ENCODE results near the gene CDH4. TPM values are rescaled to one million over a fixed set of nuclear protein-coding genes. Genes with fewer than 3 reads are reported as not detected.

Gene CDH4
- total and polyA plus RNA-seq, 2 donors (not counting 1 experiment from before 2014, with no cell fraction given), result not detected

- H2AFZ ChIP-seq (ENCODE audit: insufficient read depth, low read depth, low read length, poor library complexity, severe bottlenecking), result no peak overlapping the region
- POLR2A ChIA-PET, result no interaction called here
- no peak overlapping the region for H3K27ac ChIP-seq (ENCODE audit: low read length in 2 of 2)
- H4K20me1 ChIP-seq (ENCODE audit: control insufficient read depth, insufficient read depth, low read length, poor library complexity, severe bottlenecking), result no peaks in the 10 kb centered on the region
- no peak overlapping the region for H3K4me3 ChIP-seq (ENCODE audit: control extremely low read depth in 1 of 5, extremely low read depth in 1 of 5, insufficient read depth in 1 of 5, low read depth in 2 of 5, low read length in 4 of 5)
- Mint-ChIP-seq H3K27me3 (no peaks in the 10 kb centered on the region), H3K9me3 (ENCODE audit: insufficient read depth) (no peaks in the 10 kb centered on the region), H3K4me1 (no peaks in the 10 kb centered on the region), H3K27ac (no peak overlapping the region), H3K4me3 (no peak overlapping the region)
- H3K79me2 ChIP-seq (ENCODE audit: control insufficient read depth, insufficient read depth, low read length), result no peaks in the 10 kb centered on the region
- ATAC-seq (ENCODE audit: low read depth) (no peak), DNase-seq (no peak)
- no peaks in the 10 kb centered on the region for H3K36me3 ChIP-seq (replicated peaks in 1 of 2; ENCODE audit: control extremely low read depth in 1 of 2, control insufficient read depth in 1 of 2, extremely low read depth in 1 of 2, insufficient read depth in 2 of 2, low read length in 1 of 2)
- no peak overlapping the region for H3K4me2 ChIP-seq (replicated peaks; ENCODE audit: low read depth, low read length, poor library complexity, severe bottlenecking)
- H3K27me3 ChIP-seq (replicated peaks in 1 of 4; ENCODE audit: control extremely low read depth in 1 of 4, control insufficient read depth in 3 of 4, insufficient read depth in 4 of 4, low read length in 3 of 4), result no peaks in the 10 kb centered on the region
- CTCF ChIA-PET, result no interaction called here
- peaks cover 0 to 46% (median 0%) of the 10 kb centered on the region in 3 donors for H3K9me3 ChIP-seq (ENCODE audit: control extremely low read depth in 1 of 3, control insufficient read depth in 2 of 3, insufficient read depth in 1 of 3, low read length in 2 of 3)
- TF ChIP-seq CTCF (IDR thresholded peaks at IDR 0.05) (no peak), EZH2 (IDR thresholded peaks at IDR 0.05; ENCODE audit: borderline replicate concordance, insufficient read depth, low read depth, low read length, poor library complexity, severe bottlenecking) (no peak)
- intact Hi-C loops (cut with micrococcal nuclease), result no loop called here
- 88% methylated on average over 15 of the region's 20 CpGs for WGBS (ENCODE audit: insufficient coverage)
- no peak overlapping the region for H3K9ac ChIP-seq (ENCODE audit: low read length)
- H3K4me1 ChIP-seq (ENCODE audit: control insufficient read depth in 2 of 2, insufficient read depth in 2 of 2, low read length in 2 of 2), result no peaks in the 10 kb centered on the region
Measured at GRCh38 chr20:61667056-61667792, 415.2 kb downstream of the CDH4 start.

- TF ChIP-seq EZH2 (IDR thresholded peaks at IDR 0.05; ENCODE audit: borderline replicate concordance, insufficient read depth, low read depth, low read length, poor library complexity, severe bottlenecking), result no peak
- TF ChIP-seq CTCF (IDR thresholded peaks at IDR 0.05), result no peak
- Histone ChIP-seq H3K9me3 (ENCODE audit: control extremely low read depth in 1 of 3, control insufficient read depth in 2 of 3, insufficient read depth in 1 of 3, low read length in 2 of 3) (peaks cover 0 to 40% (median 0%) of the 10 kb centered on the region in 3 donors), H3K4me2 (replicated peaks; ENCODE audit: low read depth, low read length, poor library complexity, severe bottlenecking) (no peak overlapping the region), H3K4me1 (ENCODE audit: control insufficient read depth in 2 of 2, insufficient read depth in 2 of 2, low read length in 2 of 2) (no peaks in the 10 kb centered on the region), H3K79me2 (ENCODE audit: control insufficient read depth, insufficient read depth, low read length) (no peaks in the 10 kb centered on the region), H3K36me3 (replicated peaks in 1 of 2; ENCODE audit: control extremely low read depth in 1 of 2, control insufficient read depth in 1 of 2, extremely low read depth in 1 of 2, insufficient read depth in 2 of 2, low read length in 1 of 2) (no peaks in the 10 kb centered on the region), H3K4me3 (ENCODE audit: control extremely low read depth in 1 of 5, extremely low read depth in 1 of 5, insufficient read depth in 1 of 5, low read depth in 2 of 5, low read length in 4 of 5) (no peak overlapping the region), H2AFZ (ENCODE audit: insufficient read depth, low read depth, low read length, poor library complexity, severe bottlenecking) (no peak overlapping the region), H3K27me3 (replicated peaks in 1 of 4; ENCODE audit: control extremely low read depth in 1 of 4, control insufficient read depth in 3 of 4, insufficient read depth in 4 of 4, low read length in 3 of 4) (no peaks in the 10 kb centered on the region), H3K9ac (ENCODE audit: low read length) (no peak overlapping the region), H3K27ac (ENCODE audit: low read length in 2 of 2) (no peak overlapping the region), H4K20me1 (ENCODE audit: control insufficient read depth, insufficient read depth, low read length, poor library complexity, severe bottlenecking) (no peaks in the 10 kb centered on the region)
- WGBS (ENCODE audit: insufficient coverage), result 57% methylated on average over 8 of the region's 9 CpGs
- H3K4me1 Mint-ChIP-seq, result no peaks in the 10 kb centered on the region
- no peak for DNase-seq
- no peaks in the 10 kb centered on the region for H3K9me3 Mint-ChIP-seq (ENCODE audit: insufficient read depth)
- CTCF ChIA-PET, result no interaction called here
- intact Hi-C loops (cut with micrococcal nuclease), result no loop called here
- no peak for ATAC-seq (ENCODE audit: low read depth)
- no peaks in the 10 kb centered on the region for H3K27me3 Mint-ChIP-seq
- no peak overlapping the region for H3K27ac Mint-ChIP-seq
- POLR2A ChIA-PET, result no interaction called here
- H3K4me3 Mint-ChIP-seq, result no peak overlapping the region
Measured at GRCh38 chr20:61668065-61668650, 416.1 kb downstream of the CDH4 start.

All from B cell (primary cell).